Suppressor macrophage treated with lipopolysaccharide for 4 hours (primary cell): Measurements from ENCODE around the gene NIM1K.
"Not testable (repeated sequence)": the region's sequence is repeated elsewhere in the genome, so short reads cannot be mapped to it uniquely, and the experiment has no call there.

Source experiments
- DNase-seq: peaks from one replicate; pipeline ENCODE4 v3.0.0-alpha.2; 2020

The NIM1K gene

DNA sequence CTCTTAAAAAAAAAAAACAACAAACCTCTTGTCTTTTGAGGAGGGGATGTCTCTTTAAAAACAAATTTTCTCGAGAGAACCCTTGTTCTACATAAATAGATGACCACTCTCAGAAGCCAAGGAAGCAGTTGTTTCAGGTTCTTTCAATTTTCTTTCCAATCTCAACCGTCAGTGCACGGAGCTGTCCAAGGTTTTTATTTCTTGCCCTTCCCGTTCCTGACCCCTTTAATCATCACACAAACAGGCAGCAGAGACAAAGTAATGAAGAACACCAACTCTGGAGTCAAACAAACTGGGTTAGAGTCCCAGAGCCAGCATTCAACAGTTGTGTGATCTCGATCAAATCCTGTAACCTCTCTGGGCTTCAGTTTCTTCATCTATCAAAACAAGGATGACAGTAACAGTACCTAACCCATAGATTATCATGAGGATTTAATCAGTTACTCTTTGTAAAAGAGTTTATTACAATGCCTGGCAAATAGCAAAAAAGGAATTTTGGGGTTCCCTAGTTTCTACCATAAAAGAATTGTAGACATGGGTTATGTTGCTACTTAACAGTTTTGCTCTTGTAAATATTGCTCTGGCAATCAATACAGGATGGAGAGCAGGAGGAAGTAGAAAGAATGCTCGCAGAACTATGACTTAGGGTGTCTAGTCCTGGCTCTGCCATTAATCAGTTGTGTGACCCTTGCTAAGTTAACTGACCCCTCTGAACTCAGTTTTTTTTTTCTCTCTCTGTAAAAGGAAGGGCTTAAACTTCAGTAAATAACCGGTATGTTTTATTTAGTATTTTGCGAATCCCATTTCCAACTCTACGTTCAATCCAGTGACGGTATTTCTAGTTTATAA, 1.0 kb upstream of the NIM1K start:
- no peak for DNase-seq

DNA sequence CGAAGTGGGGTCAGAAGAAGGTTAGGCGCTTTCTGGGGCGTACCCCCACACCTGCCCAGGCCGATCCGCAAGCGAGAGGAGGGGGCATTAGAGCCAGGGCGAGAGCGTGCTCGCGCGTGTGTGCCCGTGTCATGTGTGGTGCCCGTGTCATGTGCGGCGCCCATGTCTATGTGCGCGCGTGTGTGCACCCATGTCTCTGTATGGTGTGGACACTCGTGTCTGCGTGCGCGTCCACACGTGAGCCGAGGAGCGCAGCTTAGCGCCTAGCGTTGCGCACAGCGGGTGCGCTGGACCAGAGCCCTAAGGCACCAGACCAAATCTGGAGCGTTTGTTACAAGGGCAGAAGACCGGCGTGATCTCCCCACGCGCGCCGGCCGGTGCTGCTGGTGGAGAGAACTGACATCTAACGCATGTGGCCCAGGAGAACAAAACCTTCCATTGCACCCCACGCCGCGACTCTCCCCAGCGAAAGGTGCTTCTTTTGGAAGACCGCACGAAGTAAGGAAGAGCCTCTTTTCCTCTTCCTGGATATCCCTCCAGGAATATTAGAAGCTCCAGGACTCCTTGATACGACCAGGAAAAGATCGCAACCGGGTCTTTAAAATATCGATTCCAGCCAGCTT, 644 bp downstream of the NIM1K start:
- peak; percentile 57 for DNase-seq

- DNase-seq, result peak; percentile 90
Measured at GRCh38 chr5:43193181-43193893, 1.3 kb downstream of the NIM1K start.

DNA sequence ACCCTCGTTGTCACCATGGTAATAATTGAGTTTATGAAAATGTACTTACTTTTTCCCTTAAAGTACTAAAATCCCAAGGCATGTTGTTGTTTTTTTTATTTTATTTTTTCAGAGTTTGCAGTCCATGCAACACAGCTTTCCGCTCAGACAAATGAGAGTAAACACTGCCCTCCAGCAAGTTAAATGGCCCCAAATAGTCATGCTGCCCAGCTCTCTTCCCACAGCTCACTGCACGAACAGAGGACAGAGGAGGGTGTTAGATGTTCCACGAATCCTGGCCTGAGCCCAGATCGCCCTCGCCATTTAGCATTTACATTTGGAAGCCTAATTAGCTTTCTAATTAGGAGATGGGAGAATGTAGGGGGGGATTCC, 1.9 kb downstream of the NIM1K start:
- no peak for DNase-seq

DNA sequence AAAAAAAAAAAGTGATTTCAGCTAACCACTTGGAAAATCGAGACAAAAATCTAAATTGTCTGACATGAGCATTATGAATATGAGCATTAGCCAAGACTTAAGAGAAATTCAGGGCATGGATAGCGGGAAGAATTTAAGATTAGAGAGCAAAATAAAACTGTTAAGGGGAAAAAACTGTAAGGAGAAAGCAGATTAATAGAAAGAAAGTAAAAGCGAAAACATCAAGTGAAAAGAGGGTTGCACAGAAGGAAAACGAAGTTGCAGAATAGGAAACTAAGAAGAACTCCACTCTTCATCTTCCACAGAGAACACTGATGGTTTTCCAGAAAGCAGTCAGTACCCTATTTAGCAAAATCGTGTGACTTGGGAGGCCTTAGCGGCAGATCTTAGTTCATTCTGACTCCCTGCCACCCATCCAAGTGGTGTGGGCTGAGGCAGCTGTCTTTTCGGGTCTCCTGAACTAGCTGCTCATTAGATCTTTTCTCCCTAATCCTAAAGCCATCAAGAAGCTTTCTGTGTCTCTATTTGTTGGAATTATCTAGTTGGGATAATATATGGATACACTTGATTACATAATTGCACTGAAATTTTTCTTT, 3.7 kb downstream of the NIM1K start:
- DNase-seq, result no peak

- no peak for DNase-seq
Measured at GRCh38 chr5:43197535-43197934, 5.5 kb downstream of the NIM1K start.

DNA sequence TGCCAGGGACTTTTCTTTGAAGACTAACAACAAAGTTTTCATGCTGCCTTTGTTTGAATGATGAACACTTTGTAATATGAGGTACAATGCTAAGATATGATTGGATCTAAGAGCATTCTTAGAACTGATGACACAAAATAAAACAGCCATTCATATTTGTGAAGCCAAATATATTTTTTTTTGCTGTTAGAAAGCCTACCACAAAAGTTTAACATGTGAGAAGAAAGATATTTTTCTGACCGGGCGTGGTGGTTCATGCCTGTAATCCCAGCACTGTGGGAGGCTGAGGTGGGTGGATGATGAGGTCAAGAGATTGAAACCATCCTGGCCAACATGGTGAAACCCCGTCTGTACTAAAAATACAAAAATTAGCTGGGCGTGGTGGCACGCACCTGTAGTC, 9.4 kb downstream of the NIM1K start:
- DNase-seq, result not testable (repeated sequence)

GRCh38 chr5:43202380-43202779, 10.4 kb downstream of the NIM1K start:
- no peak for DNase-seq

DNA sequence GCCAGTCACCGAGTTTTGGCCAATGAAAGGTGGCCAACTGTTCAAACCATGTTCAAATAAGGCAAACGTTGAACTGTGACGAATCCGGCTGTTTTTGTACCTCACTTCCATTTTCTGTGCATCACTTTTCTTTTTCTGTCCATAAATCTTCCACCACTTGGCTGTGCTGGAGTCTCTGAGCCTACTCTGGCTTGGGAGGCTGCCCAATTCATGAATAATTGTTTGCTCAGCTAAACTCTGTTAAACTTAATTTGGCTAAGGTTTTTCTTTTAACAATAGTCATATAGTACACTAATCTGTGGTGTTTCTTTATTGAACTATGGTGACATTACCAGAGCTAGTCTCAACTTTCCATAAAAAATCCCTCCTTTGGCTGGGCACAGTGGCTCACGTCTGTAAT, 11.3 kb downstream of the NIM1K start:
- no peak for DNase-seq

DNA sequence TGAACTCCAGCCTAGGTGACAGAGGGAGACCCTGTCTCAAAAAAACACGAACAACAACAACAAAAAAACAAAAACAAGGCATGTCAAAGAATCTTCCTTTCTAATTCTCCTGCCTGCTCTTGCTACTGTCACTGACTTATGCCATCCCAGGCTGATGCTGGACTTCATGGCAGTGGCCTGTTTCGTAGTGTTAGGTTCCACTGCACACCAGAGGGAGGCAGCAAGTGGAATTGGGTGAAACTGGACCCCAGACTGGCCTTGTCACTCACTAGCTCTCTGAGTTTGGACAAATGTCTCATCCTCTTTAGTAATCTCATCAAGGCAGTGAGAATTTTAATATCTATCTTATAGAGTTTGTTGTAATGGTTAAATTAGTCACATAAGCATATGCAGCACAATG, 12.9 kb downstream of the NIM1K start:
- DNase-seq, result no peak

DNA sequence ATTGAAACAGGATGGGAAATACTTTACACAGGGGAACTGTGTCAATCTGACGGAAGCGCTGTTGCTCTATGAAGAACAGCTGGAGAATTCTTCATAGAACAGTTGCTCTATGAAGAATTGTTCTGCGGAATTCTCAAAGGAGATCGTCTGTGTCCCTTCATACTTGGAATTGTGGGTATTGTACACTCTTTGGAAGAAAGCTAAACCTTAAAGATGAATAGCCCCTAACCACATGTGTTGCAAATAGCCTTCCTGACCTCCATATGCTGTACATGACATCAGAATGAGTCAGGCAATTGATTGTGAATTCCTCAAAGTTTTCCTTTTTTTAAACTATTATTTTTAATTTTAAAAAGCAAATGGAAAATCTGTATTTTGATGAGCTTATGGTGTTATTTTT, 15.6 kb downstream of the NIM1K start:
- DNase-seq, result no peak

- no peak for DNase-seq
Measured at GRCh38 chr5:43208658-43209057, 16.6 kb downstream of the NIM1K start.

GRCh38 chr5:43209060-43209459, 17.0 kb downstream of the NIM1K start:
- no peak for DNase-seq

GRCh38 chr5:43209833-43210232, 17.8 kb downstream of the NIM1K start:
- DNase-seq, result no peak

GRCh38 chr5:43210570-43210969, 18.5 kb downstream of the NIM1K start:
- DNase-seq, result no peak

GRCh38 chr5:43213951-43214350, 21.9 kb downstream of the NIM1K start:
- no peak for DNase-seq

DNA sequence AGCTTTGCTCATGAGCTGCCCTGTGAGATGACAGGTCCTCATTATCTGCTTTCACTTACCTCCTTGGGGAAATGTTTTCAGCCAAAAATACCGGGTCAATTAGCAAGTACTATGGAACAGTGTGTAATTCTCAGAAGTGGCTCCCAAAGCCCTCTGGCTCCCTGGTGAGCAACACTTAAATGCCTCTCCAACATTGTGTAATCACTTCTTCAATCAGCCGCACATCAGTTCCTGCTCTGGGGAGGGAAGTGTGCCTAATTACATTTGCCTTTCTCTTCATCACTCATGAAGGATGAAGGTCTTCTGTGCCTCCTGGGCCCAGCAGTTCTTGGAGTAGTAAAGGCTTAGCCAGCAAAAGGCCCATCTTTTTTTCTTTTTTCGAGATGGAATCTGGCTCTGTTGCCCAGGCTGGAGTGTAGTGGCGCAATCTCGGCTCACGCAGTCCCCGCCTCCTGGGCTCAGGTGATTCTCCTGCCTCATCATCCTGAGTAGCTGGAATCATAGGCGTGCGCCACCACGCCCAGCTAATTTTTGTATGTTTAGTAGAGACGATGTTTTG, 23.1 kb downstream of the NIM1K start:
- peak; percentile 65 for DNase-seq

GRCh38 chr5:43216941-43217340, 24.9 kb downstream of the NIM1K start:
- DNase-seq, result no peak

DNA sequence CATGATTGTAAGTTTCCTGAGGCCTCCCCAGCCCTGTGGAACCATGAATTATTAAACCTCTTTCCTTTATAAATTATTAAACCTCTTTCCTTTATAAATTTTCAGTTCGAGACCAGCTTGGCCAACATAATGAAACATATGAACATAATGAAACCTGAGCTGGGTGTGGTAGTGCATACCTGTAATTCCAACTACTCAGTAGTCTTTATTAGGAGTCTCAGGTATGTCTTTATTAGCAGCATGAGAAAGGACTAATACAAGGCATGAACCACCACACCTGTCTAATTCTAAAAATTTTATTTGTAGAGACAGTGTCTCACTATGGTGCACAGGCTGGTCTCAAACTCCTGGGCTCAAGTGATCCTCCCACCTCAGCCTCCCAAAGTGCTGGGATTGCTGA, 27.1 kb downstream of the NIM1K start:
- DNase-seq, result no peak

DNA sequence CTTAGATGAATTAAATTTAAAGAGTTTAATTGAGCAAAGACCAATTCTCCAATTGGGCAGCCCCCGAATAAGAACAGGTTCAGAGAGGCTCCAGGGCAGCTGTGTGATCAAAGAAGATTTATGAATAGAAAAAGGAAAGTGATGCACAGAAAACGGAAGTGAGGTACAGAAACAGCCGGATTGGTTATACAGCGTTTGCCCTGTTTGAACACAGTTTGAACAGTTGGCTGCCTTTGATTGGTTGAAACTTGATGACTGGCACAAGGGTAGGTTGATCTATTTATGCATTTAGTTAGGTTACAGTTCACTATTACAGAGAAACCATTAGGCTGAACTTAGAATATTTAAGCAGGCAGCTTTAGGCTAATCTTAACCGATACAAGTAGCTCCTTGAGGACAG, 29.5 kb downstream of the NIM1K start:
- DNase-seq, result no peak

DNA sequence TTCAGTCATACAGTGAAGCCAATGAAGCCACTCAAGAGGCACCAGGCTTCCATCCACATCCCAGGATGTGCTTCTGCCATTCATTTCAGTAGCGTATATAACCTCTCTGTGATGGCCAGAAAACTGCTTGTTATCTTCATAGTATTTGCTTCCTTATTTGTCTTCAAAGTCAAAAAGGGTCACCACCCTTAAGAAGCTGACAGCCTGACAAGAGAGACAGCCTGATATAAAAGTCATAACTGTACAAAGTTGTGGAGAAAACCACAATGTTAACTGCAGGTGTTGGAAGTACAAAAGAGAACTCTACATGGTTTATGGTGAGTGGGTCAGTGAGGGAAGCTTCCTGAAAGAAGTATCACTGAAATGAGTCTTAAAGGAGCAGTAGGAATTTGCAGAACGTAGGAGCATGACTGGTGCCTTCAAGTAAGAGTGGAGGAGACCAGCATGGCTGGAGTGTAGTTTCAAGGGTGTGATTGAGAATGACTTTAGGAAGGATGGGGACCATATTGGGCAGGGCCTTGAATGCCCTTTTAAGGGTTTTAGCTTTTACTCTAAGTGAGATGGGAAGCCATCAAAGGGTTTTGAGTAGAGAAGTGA, 33.7 kb downstream of the NIM1K start:
- no peak for DNase-seq

DNA sequence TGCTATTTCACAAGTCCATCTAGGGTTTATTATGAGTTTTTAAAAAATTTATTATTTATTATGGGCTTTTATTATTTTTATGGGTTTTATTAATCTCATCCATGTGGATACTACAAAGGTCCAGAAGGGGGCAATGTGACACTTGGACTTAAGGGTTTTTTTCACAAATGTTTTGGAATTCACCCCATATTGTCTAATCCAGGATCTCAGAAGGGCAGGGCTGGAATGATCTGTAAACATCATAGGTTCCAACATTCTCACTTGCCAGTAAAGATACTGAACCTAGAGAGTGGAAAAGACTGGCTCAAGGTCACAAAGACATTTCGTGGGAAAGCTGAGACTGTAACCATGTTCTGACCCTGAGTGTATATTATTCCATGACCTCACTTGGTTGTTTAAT, 35.6 kb downstream of the NIM1K start:
- peak; percentile 66 for DNase-seq

- DNase-seq, result no peak
Measured at GRCh38 chr5:43230707-43231106, 38.7 kb downstream of the NIM1K start.
